K562 (cell line): ENCODE results near the gene WNK2. TPM values are rescaled to one million over a fixed set of nuclear protein-coding genes. Genes with fewer than 3 reads are reported as not detected.
"Not testable (repeated sequence)": the region's sequence is repeated elsewhere in the genome, so short reads cannot be mapped to it uniquely, and the experiment has no call there.

ENCODE experiments used
- ATAC-seq: fragments of 200-7000 bp; cut with Tn5 transposase; 3 replicates; pipeline ENCODE4 v1.9.1; 2020; ENCODE audit warnings: moderate library complexity
- BruUV-seq: library from RNA; stranded (reverse); fragments of 400-500 nt; replicated peaks from 2 replicates; lab custom pipeline; 2021; lab: Mats Ljungman, UMichigan
- CTCF ChIA-PET: fragments of 300-600 bp; formaldehyde crosslinking; extraction: SDS; loops from one replicate; lab custom pipeline; 2021; ENCODE audit warnings: low intra/inter-chr PET ratio; lab: Yijun Ruan, JAX
- POLR2A ChIA-PET: fragments of 300-600, 350-650 bp; sonication (Branson Sonifier 250); formaldehyde crosslinking; extraction: SDS; loops from one replicate; lab custom pipeline; 2021; ENCODE audit warnings: antibody characterized with exemption, inconsistent platforms; lab: Yijun Ruan, JAX
- DNase-seq, 4 experiments: peaks; one replicate each; pipeline versions ENCODE4 v3.0.0 to v3.0.0-alpha.2; 2011 to 2018; ENCODE audit warnings: low spot score in 3 of 4, mixed read lengths in 3 of 4; ENCODE audit errors: extremely low read depth in 1 of 4
- FAIRE-seq: peaks from 2 replicates; lab custom pipeline; 2011; peaks lifted over from hg19 to GRCh38; lab: Jason Lieb, UNC
- H2AFZ ChIP-seq: 2 replicates; pipeline ENCODE4 v1.6.0; 2011; ENCODE audit warnings: low read depth, low read length, control low read depth, inconsistent platforms
- H3K27ac ChIP-seq: fragments of 200-600 bp; 3 replicates; pipeline ENCODE4 v1.8.0; 2011; ENCODE audit warnings: low read depth, mild to moderate bottlenecking, control low read depth, inconsistent platforms, low read length, moderate library complexity, mixed read lengths; ENCODE audit errors: extremely low read depth
- H3K27me3 ChIP-seq, 2 experiments: fragments of 300-600 bp in 1 of 2; 2 replicates in 1 of 2; 3 replicates in 1 of 2; pipeline versions ENCODE4 v1.6.0 to v1.8.0; 2011; ENCODE audit warnings: inconsistent platforms in 2 of 2, low read length in 2 of 2, mild to moderate bottlenecking in 1 of 2, mixed read lengths in 1 of 2, moderate library complexity in 1 of 2; ENCODE audit not compliant: control insufficient read depth in 2 of 2, insufficient read depth in 2 of 2
- H3K36me3 ChIP-seq: fragments of 300-600 bp; 3 replicates; pipeline ENCODE4 v1.8.0; 2011; ENCODE audit warnings: mild to moderate bottlenecking, low read length, inconsistent platforms; ENCODE audit not compliant: control insufficient read depth, insufficient read depth
- H3K4me1 ChIP-seq, 2 experiments: fragments of 200-600 bp in 1 of 2; replicated peaks in 1 of 2; 2 replicates in 1 of 2; 3 replicates in 1 of 2; pipeline versions ENCODE4 v1.5.1 to v1.8.0; 2011; ENCODE audit warnings: inconsistent platforms in 2 of 2, low read length in 2 of 2, mild to moderate bottlenecking in 1 of 2, mixed read lengths in 1 of 2, moderate library complexity in 1 of 2; ENCODE audit not compliant: control insufficient read depth in 2 of 2, insufficient read depth in 2 of 2
- H3K4me2 ChIP-seq: 2 replicates; pipeline ENCODE4 v1.6.1; 2011; ENCODE audit warnings: low read length, control low read depth, inconsistent platforms, mixed read lengths; ENCODE audit not compliant: insufficient read depth
- H3K4me3 ChIP-seq: fragments of 200-600 bp; sonication (generic), shearing (Covaris generic); 2 replicates; pipeline ENCODE4 v1.5.1; 2016; ENCODE audit warnings: control low read depth, inconsistent platforms
- H3K79me2 ChIP-seq: fragments of 200-600 bp; 3 replicates; pipeline ENCODE4 v1.8.0; 2011; ENCODE audit warnings: low read length, inconsistent platforms; ENCODE audit not compliant: control insufficient read depth, insufficient read depth
- H3K9ac ChIP-seq, 2 experiments: 2 replicates each; pipeline versions ENCODE4 v1.6.0 to v1.6.1; 2011; ENCODE audit warnings: low read depth in 2 of 2, low read length in 2 of 2, control low read depth in 1 of 2, inconsistent platforms in 1 of 2, mild to moderate bottlenecking in 1 of 2, mixed read lengths in 1 of 2; ENCODE audit not compliant: insufficient read depth in 1 of 2
- H3K9me1 ChIP-seq: one replicate; pipeline ENCODE4 v1.6.0; 2011; ENCODE audit warnings: inconsistent platforms, mild to moderate bottlenecking, low read length, moderate library complexity; ENCODE audit not compliant: control insufficient read depth, insufficient read depth
- H3K9me3 ChIP-seq: replicated peaks from 2 replicates; pipeline ENCODE4 v1.5.1; 2011; ENCODE audit warnings: low read depth, low read length, inconsistent platforms; ENCODE audit not compliant: control insufficient read depth, insufficient read depth
- H4K20me1 ChIP-seq: replicated peaks from 2 replicates; pipeline ENCODE4 v1.6.1; 2011; ENCODE audit warnings: low read length, inconsistent platforms, mixed read lengths; ENCODE audit not compliant: control insufficient read depth, insufficient read depth
- ELK1 ChIP-seq: sonication (generic); formaldehyde crosslinking; IDR thresholded peaks from 2 replicates; pipeline ENCODE4 v1.8.1; 2022; ENCODE audit warnings: missing genetic modification reagents
- FOXK1 ChIP-seq: sonication (generic); formaldehyde crosslinking; IDR thresholded peaks from 2 replicates; pipeline ENCODE4 v1.8.0; 2022; ENCODE audit warnings: missing genetic modification reagents, mild to moderate bottlenecking, borderline replicate concordance
- HDAC3 ChIP-seq: fragments of 450-650 bp; IDR thresholded peaks from 2 replicates; pipeline ENCODE4 v1.6.1; 2018; ENCODE audit warnings: borderline replicate concordance, mild to moderate bottlenecking, moderate library complexity; ENCODE audit not compliant: partially characterized antibody
- ZNF311 ChIP-seq: fragments of 250-450 bp; sonication (Bioruptor Pico); IDR thresholded peaks from 2 replicates; pipeline ENCODE4 v1.4.0; 2020; ENCODE audit warnings: mild to moderate bottlenecking, moderate library complexity
- WGBS: fragments of 100-300 bp; shearing (Covaris generic); methylation state at CpG from one replicate; pipeline ENCODE4 v1.1.6; 2016; ENCODE audit warnings: low coverage, mixed read lengths; ENCODE audit not compliant: insufficient coverage; ENCODE audit errors: missing lambda C conversion rate; 5-methylcytosine and 5-hydroxymethylcytosine counted together
- in situ Hi-C: fragments of 300-500 bp; cut with MboI; formaldehyde crosslinking; loops from 4 replicates; pipeline ENCODE4 v1.15.0; 2018; ENCODE audit warnings: inconsistent platforms, mixed read lengths
- intact Hi-C: fragments of 100-400 bp; cut with micrococcal nuclease; formaldehyde crosslinking; loops from 2 replicates; pipeline ENCODE4 v1.14.2; 2022
- polyA plus RNA-seq, 8 experiments: library from polyadenylated mRNA; depleted of rRNA in 4 of 8; stranded (reverse) in 5 of 8; unstranded in 3 of 8; fragments of >200 nt; fragmentation: Nextera tagmentation in 2 of 8; fragmentation: Illumina TruSeq in 1 of 8; extraction: Ambion mirVana in 2 of 8; extraction: Trizol in 1 of 8; gene quantifications; 2 replicates each; pipeline versions ENCODE4 v1.2.1 to v1.2.3, GENCODE V29; 2011 to 2014; ENCODE audit warnings: inconsistent platforms in 1 of 8, missing spikeins in 1 of 8
- total RNA-seq, 7 experiments: library from RNA; depleted of rRNA in 6 of 7; stranded (reverse); fragments of >200 nt in 6 of 7; fragmentation: Illumina TruSeq in 2 of 7; extraction: Trizol in 2 of 7; gene quantifications; 2 replicates each; pipeline versions ENCODE4 v1.2.1 to v1.2.3, GENCODE V29; 2011 to 2021; ENCODE audit warnings: low replicate concordance in 1 of 7
- TF ChIP-seq, protein P1 (sequence below), 3 experiments: fragments of 200-800 bp in 1 of 3; sonication (Bioruptor generic) in 1 of 3; sonication (generic) in 1 of 3; formaldehyde crosslinking in 1 of 3; IDR thresholded peaks; 2 replicates each; pipeline versions ENCODE4 v1.6.1 to v1.8.0; 2016 to 2022; ENCODE audit warnings: mild to moderate bottlenecking in 2 of 3, missing compliant biosample characterization in 2 of 3, missing genetic modification characterization in 2 of 3, missing genetic modification reagents in 1 of 3

The WNK2 gene
- total and polyA plus RNA-seq, 9 of the 15 experiments (the other 6 are each of a cell fraction or from before 2014, with no cell fraction given): 0.36 to 3.3 (median 0.64) TPM; not detected in 2

DNA sequence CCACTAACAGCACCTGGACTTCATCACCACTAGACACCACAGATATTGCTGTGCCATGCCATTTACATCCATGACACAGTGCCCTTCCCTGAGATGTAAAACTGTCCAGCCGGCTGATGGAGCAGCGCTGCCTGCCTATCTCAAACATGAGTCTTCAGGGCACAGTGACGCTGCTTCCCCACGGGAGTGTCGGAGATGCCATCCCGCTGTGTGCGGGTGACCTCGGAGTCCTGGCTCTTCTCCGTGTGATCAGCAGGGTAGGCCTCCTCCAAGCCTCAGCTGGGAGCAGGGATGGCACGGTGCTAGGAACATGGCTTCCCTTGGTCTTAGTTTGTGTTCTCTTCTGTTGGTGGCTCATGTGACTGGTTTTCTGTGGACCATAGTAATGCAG is 137.3 kb downstream of the WNK2 start (continued):
- no peak for TF ChIP-seq FOXK1 (CRISPR knock-in tag)
- TF ChIP-seq ZNF311 (CRISPR knock-in tag): no peak
- TF ChIP-seq, protein P1, sequence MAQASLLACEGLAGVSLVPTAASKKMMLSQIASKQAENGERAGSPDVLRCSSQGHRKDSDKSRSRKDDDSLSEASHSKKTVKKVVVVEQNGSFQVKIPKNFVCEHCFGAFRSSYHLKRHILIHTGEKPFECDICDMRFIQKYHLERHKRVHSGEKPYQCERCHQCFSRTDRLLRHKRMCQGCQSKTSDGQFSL (CRISPR knock-in tag; IDR thresholded peaks at IDR 0.05): no peak
- TF ChIP-seq, protein P1 (tag; IDR thresholded peaks at IDR 0.05): no peak
- no peak for TF ChIP-seq HDAC3
- TF ChIP-seq ELK1 (CRISPR knock-in tag): no peak
- TF ChIP-seq, all 486 proteins: peak for 0

DNA sequence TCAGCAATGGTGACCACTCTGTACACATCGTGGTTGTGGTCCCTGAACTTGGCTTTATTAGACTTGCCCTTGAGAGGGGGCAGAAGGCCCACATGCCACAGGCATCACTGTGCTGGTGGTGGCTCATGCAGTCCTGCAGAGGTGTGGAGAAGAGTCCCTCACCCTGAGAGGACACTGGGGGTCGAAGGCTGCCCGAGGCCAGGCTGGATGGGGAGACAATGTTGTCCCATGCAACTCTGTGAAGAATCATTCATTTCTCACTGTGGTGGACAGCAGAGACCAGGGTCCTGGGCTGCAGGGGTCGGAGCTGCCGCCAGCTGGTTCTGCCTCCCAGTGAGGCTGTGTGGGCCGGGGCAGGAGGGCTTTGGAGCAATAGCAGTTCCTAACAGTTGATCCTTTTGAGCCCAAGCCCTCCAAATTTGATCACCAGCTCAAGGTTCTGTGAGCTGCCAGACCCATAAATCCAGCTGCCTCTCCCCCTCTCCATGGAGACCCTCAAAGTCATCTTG is 139.6 kb downstream of the WNK2 start:
- H3K9me3 ChIP-seq, FAIRE-seq, H3K27ac ChIP-seq, BruUV-seq, ATAC-seq, intact Hi-C loops, H3K4me2 ChIP-seq, H3K36me3 ChIP-seq, H4K20me1 ChIP-seq, POLR2A ChIA-PET, H3K9ac ChIP-seq, H3K79me2 ChIP-seq, H3K9me1 ChIP-seq, CTCF ChIA-PET, DNase-seq, H3K4me3 ChIP-seq, H2AFZ ChIP-seq: not testable (repeated sequence)
- in situ Hi-C loops: loop anchor here (25.0 kb wide), 1 partner anchor 311 kb away; no protein-coding TSS in a partner anchor
- Histone ChIP-seq H3K4me1 (peaks cover 0 to 16% of the 10 kb centered on the region in 2 experiments; a peak in 2 of 5 replicates), H3K27me3 (peaks cover 32 to 73% of the 10 kb centered on the region in 2 experiments)
- 0% methylated on average over 5 of the region's 6 CpGs for WGBS
